ENCODE data around the gene VRK3. TPM values are rescaled to one million over a fixed set of nuclear protein-coding genes. Genes with fewer than 3 reads are reported as not detected.
"Not testable (repeated sequence)": the region's sequence is repeated elsewhere in the genome, so short reads cannot be mapped to it uniquely, and the experiment has no call there.

Gene VRK3, protein sequence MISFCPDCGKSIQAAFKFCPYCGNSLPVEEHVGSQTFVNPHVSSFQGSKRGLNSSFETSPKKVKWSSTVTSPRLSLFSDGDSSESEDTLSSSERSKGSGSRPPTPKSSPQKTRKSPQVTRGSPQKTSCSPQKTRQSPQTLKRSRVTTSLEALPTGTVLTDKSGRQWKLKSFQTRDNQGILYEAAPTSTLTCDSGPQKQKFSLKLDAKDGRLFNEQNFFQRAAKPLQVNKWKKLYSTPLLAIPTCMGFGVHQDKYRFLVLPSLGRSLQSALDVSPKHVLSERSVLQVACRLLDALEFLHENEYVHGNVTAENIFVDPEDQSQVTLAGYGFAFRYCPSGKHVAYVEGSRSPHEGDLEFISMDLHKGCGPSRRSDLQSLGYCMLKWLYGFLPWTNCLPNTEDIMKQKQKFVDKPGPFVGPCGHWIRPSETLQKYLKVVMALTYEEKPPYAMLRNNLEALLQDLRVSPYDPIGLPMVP
- 10 to 100 TPM; 43.5 to 48.9 TPM for total RNA-seq
- 41.0 TPM for polyA plus RNA-seq (2013, experiment 1 of 2)
- polyA plus RNA-seq (2013, experiment 2 of 2), result 37.5 TPM
- long read RNA-seq, experiment 1, partial matches to known transcripts, result 25 of 32 reads
- long read RNA-seq, experiment 1, other reads (novel, unspliced or antisense), result 5 of 32 reads
- long read RNA-seq, experiment 2, transcript VRK3-217 (15 exons, 2,126 nt), result major isoform, 31 of 82 reads
- long read RNA-seq, experiment 2, transcript VRK3-201 (15 exons, 1,938 nt), result minor isoform, 11 of 82 reads
- long read RNA-seq, experiment 2, partial matches to known transcripts, result 13 of 82 reads
- long read RNA-seq, experiment 2, other reads (novel, unspliced or antisense), result 24 of 82 reads
- long read RNA-seq, experiment 3, transcript VRK3-201 (15 exons, 1,938 nt), result minor isoform, 17 of 213 reads
- long read RNA-seq, experiment 3, transcript VRK3-217 (15 exons, 2,126 nt), result major isoform, 87 of 213 reads
- long read RNA-seq, experiment 3, partial matches to known transcripts, result 25 of 213 reads
- long read RNA-seq, experiment 3, other reads (novel, unspliced or antisense), result 79 of 213 reads
- long read RNA-seq, experiment 4, transcript VRK3-201 (15 exons, 1,938 nt), result minor isoform, 6 of 60 reads
- long read RNA-seq, experiment 4, transcript VRK3-217 (15 exons, 2,126 nt), result major isoform, 26 of 60 reads
- long read RNA-seq, experiment 4, partial matches to known transcripts, result 6 of 60 reads
- long read RNA-seq, experiment 4, other reads (novel, unspliced or antisense), result 20 of 60 reads

DNA sequence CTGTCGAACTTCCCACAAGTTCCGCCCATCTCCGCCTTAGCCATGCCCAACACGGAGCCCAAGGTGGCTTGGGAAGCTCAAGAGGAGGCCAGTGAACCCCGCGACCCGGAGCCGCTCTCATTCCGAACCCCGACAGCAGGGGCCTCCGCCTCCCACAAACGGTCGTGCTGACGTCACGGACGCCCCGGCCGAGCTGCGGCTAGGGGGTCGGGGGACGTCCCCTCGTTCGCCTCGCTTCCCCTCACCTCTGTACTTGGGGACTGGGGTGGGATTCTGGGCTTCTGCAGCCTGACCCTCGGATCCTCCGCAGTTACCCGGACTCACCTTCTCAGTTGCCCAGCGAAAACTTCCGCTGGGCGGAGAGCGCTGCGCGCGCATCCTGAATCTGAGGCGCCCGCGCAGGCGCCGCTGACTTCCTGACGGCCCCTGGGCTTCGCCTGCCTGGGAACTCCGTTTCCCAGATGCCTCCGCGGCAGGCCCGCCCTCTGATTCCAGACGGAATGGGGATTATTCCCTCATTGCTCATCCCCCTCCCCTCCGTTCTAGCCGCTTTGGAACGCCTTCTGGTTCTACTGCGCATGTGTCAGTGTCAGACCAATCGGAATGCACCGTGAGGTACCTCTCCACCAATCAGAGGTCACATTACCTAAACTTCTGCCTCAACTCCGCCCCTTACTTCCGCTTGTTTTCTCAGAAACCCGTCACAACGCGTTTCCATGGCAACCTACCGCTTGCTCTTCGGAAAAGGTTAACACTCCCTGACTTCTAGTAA is at the start of gene VRK3:
VRK3 (minus strand) TSS at position 351 of the 772 bp plus-strand sequence. CDS start 9,210 bp downstream, outside the sequence.
- no peak for TF ChIP-seq CTCF (conservative IDR thresholded peaks at IDR 0.05)
- peak within 1 kb of the TSS; percentile 81 for H3K4me3 ChIP-seq (ENCODE audit: low read length)
- peak; percentile 99 for DNase-seq
- peaks cover 11% of the 10 kb centered on the region for H3K36me3 ChIP-seq (ENCODE audit: control insufficient read depth, insufficient read depth, low read length)
- peak within 1 kb of the TSS; percentile 65 for H3K27ac ChIP-seq (ENCODE audit: low read depth, low read length)
- Mint-ChIP-seq H3K4me3 (peak within 1 kb of the TSS; percentile 80), H3K27me3 (ENCODE audit: insufficient read depth) (peaks cover 3% of the 10 kb centered on the region), H3K4me1 (peaks cover 5% of the 10 kb centered on the region), H3K36me3 (ENCODE audit: low read depth) (peaks cover 22% of the 10 kb centered on the region), H3K27ac (peak within 1 kb of the TSS; percentile 100), H3K9me3 (peaks cover 10% of the 10 kb centered on the region)
- peaks cover 4% of the 10 kb centered on the region for H3K4me1 ChIP-seq (ENCODE audit: control insufficient read depth, insufficient read depth, low read length)
- no peaks in the 10 kb centered on the region for H3K27me3 ChIP-seq (ENCODE audit: control insufficient read depth, insufficient read depth, low read length, poor library complexity, severe bottlenecking)
- H3K9me3 ChIP-seq (ENCODE audit: control insufficient read depth, low read length), result no peaks in the 10 kb centered on the region
- 0% methylated on average over 21 to 59 of the region's 59 CpGs for WGBS, 2 experiments (ENCODE audit: insufficient coverage in 1 of 2, insufficient read length in 1 of 2)
- H3K9ac ChIP-seq (ENCODE audit: extremely low read depth, low read length, poor library complexity, severe bottlenecking), result peak within 1 kb of the TSS; percentile 78

- H3K36me3 Mint-ChIP-seq (ENCODE audit: low read depth); H3K4me3 Mint-ChIP-seq; DNase-seq; H3K27me3 Mint-ChIP-seq (ENCODE audit: insufficient read depth); H3K27ac Mint-ChIP-seq; H3K27me3 ChIP-seq (ENCODE audit: control insufficient read depth, insufficient read depth, low read length, poor library complexity, severe bottlenecking); H3K36me3 ChIP-seq (ENCODE audit: control insufficient read depth, insufficient read depth, low read length); H3K9ac ChIP-seq (ENCODE audit: extremely low read depth, low read length, poor library complexity, severe bottlenecking); H3K27ac ChIP-seq (ENCODE audit: low read depth, low read length); H3K4me3 ChIP-seq (ENCODE audit: low read length); H3K4me1 Mint-ChIP-seq; H3K4me1 ChIP-seq (ENCODE audit: control insufficient read depth, insufficient read depth, low read length): not testable (repeated sequence)
- H3K9me3 ChIP-seq (ENCODE audit: control insufficient read depth, low read length), result peaks cover 24% of the 10 kb centered on the region
- peaks cover 81% of the 10 kb centered on the region for H3K9me3 Mint-ChIP-seq
- WGBS, 2 experiments (ENCODE audit: insufficient coverage in 1 of 2, insufficient read length in 1 of 2), result 60 to 77% methylated on average over 4 of the region's 5 CpGs
These were observed 43.2 kb upstream of the VRK3 start for GRCh38 chr19:50068382-50068781.

- Histone ChIP-seq H3K27me3 (ENCODE audit: control insufficient read depth, insufficient read depth, low read length, poor library complexity, severe bottlenecking) (no peaks in the 10 kb centered on the region), H3K27ac (ENCODE audit: low read depth, low read length) (no peak overlapping the region), H3K9ac (ENCODE audit: extremely low read depth, low read length, poor library complexity, severe bottlenecking) (no peak overlapping the region), H3K36me3 (ENCODE audit: control insufficient read depth, insufficient read depth, low read length) (no peaks in the 10 kb centered on the region), H3K9me3 (ENCODE audit: control insufficient read depth, low read length) (peaks cover 30% of the 10 kb centered on the region), H3K4me1 (ENCODE audit: control insufficient read depth, insufficient read depth, low read length) (no peaks in the 10 kb centered on the region), H3K4me3 (ENCODE audit: low read length) (no peak overlapping the region)
- TF ChIP-seq CTCF (conservative IDR thresholded peaks at IDR 0.05), result no peak
- 82 to 83% methylated on average over 4 to 6 of the region's 6 CpGs for WGBS, 2 experiments (ENCODE audit: insufficient coverage in 1 of 2, insufficient read length in 1 of 2)
- Mint-ChIP-seq H3K4me1 (no peaks in the 10 kb centered on the region), H3K4me3 (no peak overlapping the region), H3K9me3 (peaks cover 81% of the 10 kb centered on the region), H3K36me3 (ENCODE audit: low read depth) (no peaks in the 10 kb centered on the region), H3K27ac (no peak overlapping the region), H3K27me3 (ENCODE audit: insufficient read depth) (no peaks in the 10 kb centered on the region)
- no peak for DNase-seq
These were observed 42.4 kb upstream of the VRK3 start for GRCh38 chr19:50067575-50067974.
